K562 treated with DMSO at 1 percent for 12 hours (cell line): Measurements from ENCODE around the gene SRP19. TPM values are rescaled to one million over a fixed set of nuclear protein-coding genes. Genes with fewer than 3 reads are reported as not detected.

ENCODE experiments used
- total RNA-seq: library from RNA; unstranded; fragments of 300-600 nt; gene quantifications from 2 replicates; pipeline ENCODE4 v1.2.3, GENCODE V29; 2022; ENCODE audit not compliant: insufficient read depth

Gene SRP19
- total RNA-seq = 89.7 and 100 TPM in 2 replicates

DNA sequence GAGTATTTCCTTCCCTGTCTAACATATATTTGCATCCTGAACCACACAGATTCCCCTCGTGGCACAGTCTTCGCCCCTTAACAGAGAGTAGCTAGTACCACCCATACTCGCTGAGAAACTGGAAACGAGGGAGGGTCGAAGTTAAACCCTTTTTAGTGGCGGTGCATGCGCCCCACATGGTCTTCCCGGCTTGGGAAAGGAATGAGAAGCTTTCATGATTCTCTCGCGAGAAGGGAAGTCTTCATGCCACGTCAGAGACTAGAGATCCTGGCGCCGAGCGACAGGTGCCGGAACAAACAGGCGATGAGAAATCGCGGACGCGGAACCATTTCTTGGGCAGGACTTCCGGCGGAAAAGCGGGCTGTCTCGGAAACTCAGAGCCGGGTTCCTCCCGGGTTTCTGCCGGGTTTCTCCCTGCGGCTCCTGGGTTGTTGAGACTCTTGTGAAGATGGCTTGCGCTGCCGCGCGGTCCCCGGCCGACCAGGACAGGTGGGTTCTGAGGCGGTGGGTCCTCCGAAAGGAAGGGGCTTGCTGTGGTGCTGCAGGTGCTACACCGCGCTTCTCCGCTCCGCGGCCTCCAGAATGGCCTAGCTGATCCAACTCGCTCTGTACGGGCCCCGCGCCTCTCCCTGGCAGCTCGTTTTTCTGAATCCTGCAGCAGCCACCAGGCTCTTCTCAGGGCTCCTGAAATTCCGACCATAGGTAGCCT, at the start of gene SRP19:
Gene SRP19 (plus strand): TSS at position 359 of the 709 bp plus-strand sequence. CDS start 90 bp downstream, at position 449.

Other genes starting within 250 kb of the SRP19 start
- gene APC, start 123.4 kb upstream of the SRP19 start, total RNA-seq = 1.6 and 26.2 TPM in 2 replicates
- gene REEP5, start 60.9 kb downstream of the SRP19 start, total RNA-seq = 24.9 and 37.9 TPM in 2 replicates
- gene DCP2, start 115.5 kb downstream of the SRP19 start, total RNA-seq = 12.3 and 33.3 TPM in 2 replicates